HEK293T (cell line): ENCODE data around the gene UNC5B.

ENCODE experiments used
- CTCF ChIA-PET: fragments of 350-600 bp; formaldehyde crosslinking; extraction: SDS; loops from one replicate; lab custom pipeline; 2021; ENCODE audit warnings: antibody characterized with exemption, inconsistent platforms; lab: Yijun Ruan, JAX
- POLR2A ChIA-PET: fragments of 350-600 bp; formaldehyde crosslinking; extraction: SDS; loops from one replicate; lab custom pipeline; 2020; ENCODE audit warnings: antibody characterized with exemption, inconsistent platforms; lab: Yijun Ruan, JAX
- DNase-seq: peaks from one replicate; pipeline ENCODE4 v3.0.0; 2012; ENCODE audit warnings: mixed read lengths; ENCODE audit errors: extremely low spot score
- ARNT ChIP-seq: fragments of 450-650 bp; IDR thresholded peaks from 2 replicates; pipeline ENCODE4 v1.6.1; 2017; ENCODE audit warnings: mild to moderate bottlenecking
- BHLHE40 ChIP-seq: fragments of 450-650 bp; IDR thresholded peaks from 2 replicates; pipeline ENCODE4 v1.6.1; 2016; ENCODE audit warnings: mild to moderate bottlenecking, moderate library complexity, borderline replicate concordance
- CTBP1 ChIP-seq: fragments of 450-650 bp; IDR thresholded peaks from 2 replicates; pipeline ENCODE4 v1.6.1; 2016; ENCODE audit warnings: borderline replicate concordance
- ELF4 ChIP-seq: fragments of 450-650 bp; IDR thresholded peaks from 2 replicates; pipeline ENCODE4 v1.6.1; 2017; ENCODE audit warnings: antibody characterized with exemption
- FOXA1 ChIP-seq: fragments of 450-650 bp; IDR thresholded peaks from 2 replicates; pipeline ENCODE4 v1.6.1; 2016; ENCODE audit warnings: mild to moderate bottlenecking
- FOXK2 ChIP-seq: fragments of 450-650 bp; IDR thresholded peaks from 2 replicates; pipeline ENCODE4 v1.6.1; 2016; ENCODE audit warnings: mild to moderate bottlenecking
- FOXM1 ChIP-seq: fragments of 450-650 bp; IDR thresholded peaks from 2 replicates; pipeline ENCODE4 v1.6.1; 2017; ENCODE audit warnings: mild to moderate bottlenecking, borderline replicate concordance
- HDGF ChIP-seq: fragments of 450-650 bp; IDR thresholded peaks from 2 replicates; pipeline ENCODE4 v1.6.1; 2017; ENCODE audit warnings: antibody characterized with exemption, borderline replicate concordance
- L3MBTL2 ChIP-seq: fragments of 450-650 bp; conservative IDR thresholded peaks from 2 replicates; pipeline ENCODE4 v1.6.1; 2016; ENCODE audit warnings: mild to moderate bottlenecking
- LEF1 ChIP-seq: fragments of 450-650 bp; IDR thresholded peaks from 2 replicates; pipeline ENCODE4 v1.6.1; 2017; ENCODE audit warnings: mild to moderate bottlenecking, borderline replicate concordance
- NFRKB ChIP-seq: fragments of 450-650 bp; IDR thresholded peaks from 2 replicates; pipeline ENCODE4 v1.6.1; 2016; ENCODE audit warnings: mild to moderate bottlenecking, moderate library complexity
- PKNOX1 ChIP-seq: fragments of 450-650 bp; IDR thresholded peaks from 2 replicates; pipeline ENCODE4 v1.6.1; 2016
- SP1 ChIP-seq: fragments of 450-650 bp; IDR thresholded peaks from 2 replicates; pipeline ENCODE4 v1.6.1; 2017
- SUZ12 ChIP-seq: fragments of 450-650 bp; IDR thresholded peaks from 2 replicates; pipeline ENCODE4 v1.6.1; 2016; ENCODE audit warnings: mild to moderate bottlenecking
- TARDBP ChIP-seq: fragments of 450-650 bp; IDR thresholded peaks from 2 replicates; pipeline ENCODE4 v1.6.1; 2016
- ZNF384 ChIP-seq: fragments of 450-650 bp; IDR thresholded peaks from 2 replicates; pipeline ENCODE4 v1.6.1; 2016

The UNC5B gene

DNA sequence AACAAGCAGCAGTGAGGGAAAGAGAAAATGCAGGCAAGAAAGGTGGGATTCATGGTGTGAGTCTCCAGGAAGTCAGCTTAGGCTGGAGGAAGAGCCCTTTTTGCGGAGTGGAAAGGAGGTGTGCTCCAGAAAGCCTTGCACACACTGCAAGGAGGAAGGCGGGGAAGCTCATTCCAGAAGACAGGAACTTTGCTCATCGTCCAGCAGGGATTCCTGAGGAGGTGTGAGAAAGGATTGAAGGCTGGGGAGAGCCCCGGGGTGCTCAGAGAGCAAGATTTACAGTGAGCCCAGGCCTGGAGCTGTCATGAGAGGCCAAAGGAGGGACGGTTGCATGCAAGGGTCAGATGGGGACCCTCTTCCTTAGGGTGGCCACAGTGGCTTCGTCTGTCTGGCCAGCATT lies 124.3 kb downstream of the UNC5B start:
- ChIA-PET CTCF (interaction anchor here (0.6 kb wide), 1 partner anchor 27 kb away, joined by 3 read pairs; no protein-coding TSS in a partner anchor), POLR2A (no interaction called here)
- no peak for DNase-seq
- no peak for TF ChIP-seq L3MBTL2

DNA sequence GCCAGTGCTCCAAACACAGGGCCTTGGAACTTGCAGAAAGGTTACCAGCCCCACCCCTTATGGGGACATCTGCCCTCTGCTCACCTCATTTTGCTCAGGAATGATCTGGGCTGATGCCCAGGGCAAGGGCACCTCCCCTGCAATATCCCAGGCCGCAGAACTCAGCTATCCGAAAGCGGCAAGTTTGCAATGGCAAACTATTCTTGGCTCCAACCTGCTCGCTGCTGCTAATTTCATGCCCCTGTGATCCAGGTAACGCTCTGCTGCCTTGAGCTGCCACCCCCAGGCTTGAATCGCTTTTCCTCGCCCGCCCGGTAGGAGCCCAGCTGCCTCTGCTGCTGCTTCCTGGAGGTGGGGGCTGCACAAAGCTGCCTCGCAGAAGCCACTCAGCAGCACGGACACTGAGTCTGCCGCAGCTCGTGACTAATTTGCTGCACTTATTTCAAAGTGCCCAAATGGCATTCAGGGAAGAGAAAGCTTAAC lies 124.9 kb downstream of the UNC5B start:
- POLR2A ChIA-PET = no interaction called here
- TF ChIP-seq FOXM1 (no peak), FOXK2 (no peak), SUZ12 (no peak), FOXA1 (no peak), BHLHE40 (no peak), CTBP1 (no peak), L3MBTL2 (no peak), NFRKB (no peak), TARDBP (no peak)
- DNase-seq = no peak
- CTCF ChIA-PET = interaction anchor here (0.6 kb wide), 1 partner anchor 27 kb away, joined by 3 read pairs; no protein-coding TSS in a partner anchor

DNA sequence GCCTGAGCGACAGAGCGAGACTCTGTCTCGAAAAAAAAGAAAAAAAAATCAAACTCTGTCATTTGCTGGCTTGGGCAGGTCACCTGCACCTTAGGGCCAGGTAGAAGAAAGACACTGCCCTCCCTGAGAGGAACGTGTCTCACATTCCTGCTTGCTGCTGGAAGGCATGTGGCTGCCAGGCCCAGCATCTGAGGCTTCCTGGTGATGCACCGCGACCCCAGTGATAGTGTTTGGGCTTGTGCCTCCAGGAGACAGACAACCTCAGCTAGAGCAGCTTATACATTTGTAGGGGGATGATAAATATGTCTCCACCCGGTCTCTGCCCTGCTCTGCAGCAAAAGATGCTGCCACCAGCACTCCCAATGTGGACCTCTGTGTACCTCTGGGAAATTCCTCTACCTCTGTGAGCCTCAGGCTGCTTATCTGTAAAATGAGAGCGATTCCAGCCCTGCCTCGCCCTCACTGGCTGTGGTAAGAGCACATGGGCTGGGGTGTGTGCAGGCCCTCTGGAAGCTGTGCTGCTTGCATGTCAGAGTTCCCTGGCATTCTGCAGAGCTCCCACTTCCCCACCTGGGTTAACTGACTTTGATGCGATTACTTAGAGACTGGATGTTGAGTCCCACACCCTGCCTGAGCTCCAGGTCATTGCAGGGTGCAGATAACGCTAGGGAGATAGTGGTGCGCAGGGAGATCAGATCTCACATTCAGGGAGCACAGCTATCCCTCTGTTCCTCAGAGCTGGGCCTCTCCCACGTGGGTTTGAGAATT lies 126.5 kb downstream of the UNC5B start:
- no peak for DNase-seq
- POLR2A ChIA-PET = no interaction called here
- TF ChIP-seq FOXA1 = no peak
- TF ChIP-seq ARNT = no peak
- no peak for TF ChIP-seq LEF1
- TF ChIP-seq ZNF384 = no peak
- no peak for TF ChIP-seq ELF4
- TF ChIP-seq SP1 = no peak
- TF ChIP-seq FOXM1 = no peak
- TF ChIP-seq PKNOX1 = no peak
- no peak for TF ChIP-seq NFRKB
- TF ChIP-seq TARDBP = no peak
- TF ChIP-seq CTBP1 = no peak
- TF ChIP-seq FOXK2 = no peak
- CTCF ChIA-PET = interaction anchor here (0.5 kb wide), 1 partner anchor 354 kb away, joined by 4 read pairs; no protein-coding TSS in a partner anchor

- no peak for TF ChIP-seq PKNOX1
- no peak for TF ChIP-seq ARNT
- TF ChIP-seq TARDBP = no peak
- TF ChIP-seq CTBP1 = no peak
- TF ChIP-seq LEF1 = no peak
- no peak for TF ChIP-seq HDGF
- no peak for TF ChIP-seq ZNF384
- no peak for TF ChIP-seq FOXA1
- no peak for TF ChIP-seq L3MBTL2
- TF ChIP-seq NFRKB = no peak
- TF ChIP-seq ELF4 = no peak
- no peak for TF ChIP-seq FOXM1
- no peak for TF ChIP-seq FOXK2
- no peak for TF ChIP-seq SP1
- CTCF ChIA-PET = no interaction called here
- POLR2A ChIA-PET = no interaction called here
- no peak for DNase-seq
Observed at GRCh38 chr10:71339796-71340589, 127.6 kb downstream of the UNC5B start.

GRCh38 chr10:71342573-71343391 lies 130.4 kb downstream of the UNC5B start:
- CTCF ChIA-PET = no interaction called here
- TF ChIP-seq L3MBTL2 = no peak
- POLR2A ChIA-PET = interaction anchor here (0.6 kb wide), 1 partner anchor 11 kb away, joined by 3 read pairs; no protein-coding TSS in a partner anchor
- DNase-seq = no peak

DNA sequence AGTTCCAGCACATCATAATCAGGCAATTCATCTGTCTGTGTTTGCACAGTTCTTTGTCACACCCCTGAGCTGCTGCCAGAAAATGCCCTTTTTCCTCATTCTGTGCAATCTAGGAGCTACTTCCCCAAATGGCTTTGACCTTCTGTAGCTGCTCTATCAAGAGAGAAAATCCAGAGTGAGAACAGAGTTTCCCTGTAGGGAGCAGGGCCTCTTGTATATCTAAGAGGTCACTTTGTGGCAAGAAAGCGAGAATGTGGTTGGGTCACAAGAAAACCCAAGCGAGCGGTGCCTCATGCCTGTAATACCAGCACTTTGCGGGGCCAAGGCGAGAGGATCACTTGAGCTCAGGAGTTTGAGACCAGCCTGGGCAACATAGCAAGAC lies 131.0 kb downstream of the UNC5B start:
- ChIA-PET CTCF (interaction anchor here (0.5 kb wide), 1 partner anchor 10 kb away, joined by 3 read pairs; no protein-coding TSS in a partner anchor), POLR2A (interaction anchor here (0.6 kb wide), 1 partner anchor 12 kb away, joined by 3 read pairs; no protein-coding TSS in a partner anchor)
- no peak for TF ChIP-seq SUZ12
- TF ChIP-seq HDGF = no peak
- TF ChIP-seq TARDBP = no peak
- TF ChIP-seq FOXM1 = no peak
- no peak for TF ChIP-seq ARNT
- TF ChIP-seq BHLHE40 = no peak
- TF ChIP-seq ZNF384 = no peak
- TF ChIP-seq L3MBTL2 = no peak
- no peak for TF ChIP-seq PKNOX1
- no peak for TF ChIP-seq FOXK2
- DNase-seq = no peak
